ENCODE measurements around the gene SCD5. TPM values are rescaled to one million over a fixed set of nuclear protein-coding genes. Genes with fewer than 3 reads are reported as not detected.

SCD5 gene
- total and polyA plus RNA-seq, 2 donors (not counting 1 experiment from before 2014, with no cell fraction given) = 0.03 TPM; not detected in 1

GRCh38 chr4:82792912-82793649 lies 5.5 kb downstream of the SCD5 start:
- H3K9me3 ChIP-seq (ENCODE audit: control extremely low read depth in 1 of 3, control insufficient read depth in 2 of 3, insufficient read depth in 1 of 3, low read length in 2 of 3) = peaks cover 0 to 3% (median 0%) of the 10 kb centered on the region in 3 donors
- H3K79me2 ChIP-seq (ENCODE audit: control insufficient read depth, insufficient read depth, low read length) = no peaks in the 10 kb centered on the region
- WGBS (ENCODE audit: insufficient coverage) = 100% methylated on average over 1 of the region's 6 CpGs
- no peak overlapping the region for H3K27ac ChIP-seq (ENCODE audit: low read length in 2 of 2)
- H3K4me1 Mint-ChIP-seq = peaks cover 7% of the 10 kb centered on the region
- no peaks in the 10 kb centered on the region for H4K20me1 ChIP-seq (ENCODE audit: control insufficient read depth, insufficient read depth, low read length, poor library complexity, severe bottlenecking)
- DNase-seq (no peak), ATAC-seq (ENCODE audit: low read depth) (no peak)
- no peak overlapping the region for H2AFZ ChIP-seq (ENCODE audit: insufficient read depth, low read depth, low read length, poor library complexity, severe bottlenecking)
- no peaks in the 10 kb centered on the region for H3K36me3 ChIP-seq (replicated peaks in 1 of 2; ENCODE audit: control extremely low read depth in 1 of 2, control insufficient read depth in 1 of 2, extremely low read depth in 1 of 2, insufficient read depth in 2 of 2, low read length in 1 of 2)
- no peak overlapping the region for H3K27ac Mint-ChIP-seq
- H3K27me3 Mint-ChIP-seq = peaks cover 40% of the 10 kb centered on the region
- H3K4me3 Mint-ChIP-seq = no peak overlapping the region
- POLR2A ChIA-PET = no interaction called here
- CTCF ChIA-PET = interaction anchor here (1.2 kb wide), 1 partner anchor 9 kb away, joined by 3 read pairs; no protein-coding TSS in a partner anchor
- H3K9ac ChIP-seq (ENCODE audit: low read length) = no peak overlapping the region
- no peak overlapping the region for H3K4me2 ChIP-seq (replicated peaks; ENCODE audit: low read depth, low read length, poor library complexity, severe bottlenecking)
- intact Hi-C loops (cut with micrococcal nuclease) = no loop called here
- no peak overlapping the region for H3K4me3 ChIP-seq (ENCODE audit: control extremely low read depth in 1 of 5, extremely low read depth in 1 of 5, insufficient read depth in 1 of 5, low read depth in 2 of 5, low read length in 4 of 5)
- TF ChIP-seq CTCF (IDR thresholded peaks at IDR 0.05) (no peak), EZH2 (IDR thresholded peaks at IDR 0.05; ENCODE audit: borderline replicate concordance, insufficient read depth, low read depth, low read length, poor library complexity, severe bottlenecking) (no peak)
- H3K9me3 Mint-ChIP-seq (ENCODE audit: insufficient read depth) = no peaks in the 10 kb centered on the region
- peaks cover 4 to 8% of the 10 kb centered on the region in 2 donors for H3K4me1 ChIP-seq (ENCODE audit: control insufficient read depth in 2 of 2, insufficient read depth in 2 of 2, low read length in 2 of 2)
- peaks cover 0 to 19% (median 6%) of the 10 kb centered on the region in 4 experiments for H3K27me3 ChIP-seq (replicated peaks in 1 of 4; ENCODE audit: control extremely low read depth in 1 of 4, control insufficient read depth in 3 of 4, insufficient read depth in 4 of 4, low read length in 3 of 4)

- H3K9ac ChIP-seq (ENCODE audit: low read length) = no peak overlapping the region
- no peak overlapping the region for H3K4me2 ChIP-seq (replicated peaks; ENCODE audit: low read depth, low read length, poor library complexity, severe bottlenecking)
- ATAC-seq (ENCODE audit: low read depth) = no peak
- no peaks in the 10 kb centered on the region for H3K36me3 ChIP-seq (replicated peaks in 1 of 2; ENCODE audit: control extremely low read depth in 1 of 2, control insufficient read depth in 1 of 2, extremely low read depth in 1 of 2, insufficient read depth in 2 of 2, low read length in 1 of 2)
- peaks cover 29% of the 10 kb centered on the region for H3K27me3 Mint-ChIP-seq
- no peaks in the 10 kb centered on the region for H3K4me1 ChIP-seq (ENCODE audit: control insufficient read depth in 2 of 2, insufficient read depth in 2 of 2, low read length in 2 of 2)
- no peak overlapping the region for H2AFZ ChIP-seq (ENCODE audit: insufficient read depth, low read depth, low read length, poor library complexity, severe bottlenecking)
- no peak overlapping the region for H3K27ac ChIP-seq (ENCODE audit: low read length in 2 of 2)
- ChIA-PET POLR2A (no interaction called here), CTCF (no interaction called here)
- no peaks in the 10 kb centered on the region for H3K79me2 ChIP-seq (ENCODE audit: control insufficient read depth, insufficient read depth, low read length)
- no peak overlapping the region for H3K27ac Mint-ChIP-seq
- TF ChIP-seq EZH2 (IDR thresholded peaks at IDR 0.05; ENCODE audit: borderline replicate concordance, insufficient read depth, low read depth, low read length, poor library complexity, severe bottlenecking) (no peak), CTCF (IDR thresholded peaks at IDR 0.05) (no peak)
- intact Hi-C loops (cut with micrococcal nuclease) = no loop called here
- no peaks in the 10 kb centered on the region for H3K9me3 ChIP-seq (ENCODE audit: control extremely low read depth in 1 of 3, control insufficient read depth in 2 of 3, insufficient read depth in 1 of 3, low read length in 2 of 3)
- no peaks in the 10 kb centered on the region for H4K20me1 ChIP-seq (ENCODE audit: control insufficient read depth, insufficient read depth, low read length, poor library complexity, severe bottlenecking)
- DNase-seq = no peak
- H3K9me3 Mint-ChIP-seq (ENCODE audit: insufficient read depth) = no peaks in the 10 kb centered on the region
- no peak overlapping the region for H3K4me3 ChIP-seq (ENCODE audit: control extremely low read depth in 1 of 5, extremely low read depth in 1 of 5, insufficient read depth in 1 of 5, low read depth in 2 of 5, low read length in 4 of 5)
- H3K27me3 ChIP-seq (replicated peaks in 1 of 4; ENCODE audit: control extremely low read depth in 1 of 4, control insufficient read depth in 3 of 4, insufficient read depth in 4 of 4, low read length in 3 of 4) = peaks cover 0 to 3% (median 0%) of the 10 kb centered on the region in 4 experiments
- H3K4me1 Mint-ChIP-seq = no peaks in the 10 kb centered on the region
- WGBS (ENCODE audit: insufficient coverage) = 100% methylated on average over 2 of the region's 6 CpGs
- no peak overlapping the region for H3K4me3 Mint-ChIP-seq
These were observed 7.4 kb downstream of the SCD5 start for GRCh38 chr4:82791179-82791578.

Data from B cell (primary cell).